Vagina (tissue), 2 donors: ENCODE results near the gene ELK3.

Experiments used
- CTCF ChIP-seq, 3 experiments: fragments of 450-650 bp in 2 of 3; fragments of 200-600 bp in 1 of 3; sonication (generic) in 1 of 3; IDR thresholded peaks; one replicate each; pipeline ENCODE4 v1.5.1; 2017 to 2019; ENCODE audit warnings: antibody characterized with exemption in 3 of 3, mild to moderate bottlenecking in 2 of 3, moderate library complexity in 2 of 3
- POLR2A ChIP-seq, 2 donors: fragments of 450-650 bp; IDR thresholded peaks; one replicate each; pipeline ENCODE4 v1.6.1; 2017; ENCODE audit warnings: antibody characterized with exemption in 2 of 2, mild to moderate bottlenecking in 2 of 2, moderate library complexity in 2 of 2
- POLR2AphosphoS5 ChIP-seq, 2 donors: sonication (generic); formaldehyde crosslinking; IDR thresholded peaks; one replicate each; pipeline ENCODE4 v1.9.0; 2017; ENCODE audit warnings: antibody characterized with exemption in 2 of 2, mild to moderate bottlenecking in 2 of 2, low read depth in 1 of 2; ENCODE audit not compliant: insufficient read depth in 1 of 2

DNA sequence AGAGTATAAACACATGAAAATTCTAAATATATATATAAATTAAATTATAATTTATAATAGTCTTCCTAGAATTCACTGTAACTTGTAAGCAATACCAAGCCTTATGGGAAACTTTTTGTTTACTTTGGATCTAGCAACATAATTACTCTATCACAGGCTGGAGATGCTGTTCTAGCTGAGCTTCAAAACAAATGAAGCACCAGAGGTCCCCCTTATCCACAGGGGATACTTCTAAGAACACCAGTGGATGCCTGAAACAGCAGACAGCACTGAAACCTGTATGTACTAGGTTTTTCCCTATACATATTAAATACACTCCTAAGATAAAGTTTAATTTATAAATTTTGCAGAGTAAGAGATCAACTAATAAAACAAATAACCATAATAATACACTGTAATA lies 109.5 kb downstream of the ELK3 start:
- TF ChIP-seq POLR2AphosphoS5 (IDR thresholded peaks at IDR 0.05; ENCODE audit: insufficient read depth in 1 of 2, low read depth in 1 of 2) (no peak), POLR2A (IDR thresholded peaks at IDR 0.05) (no peak), CTCF (IDR thresholded peaks at IDR 0.05) (no peak)
